HG03025 (cell line): Measurements from ENCODE around the gene SAXO2.
"Not testable (repeated sequence)": the region's sequence is repeated elsewhere in the genome, so short reads cannot be mapped to it uniquely, and the experiment has no call there.

Source experiments
- ATAC-seq: cut with Tn5 transposase; IDR thresholded peaks from one replicate; pipeline ENCODE4 v1.9.1; 2021; ENCODE audit warnings: mild to moderate bottlenecking, moderate library complexity; ENCODE audit not compliant: unreplicated experiment, low FRiP score

Gene SAXO2

GRCh38 chr15:82332711-82333602, 70.3 kb downstream of the SAXO2 start:
- ATAC-seq = not testable (repeated sequence)

DNA sequence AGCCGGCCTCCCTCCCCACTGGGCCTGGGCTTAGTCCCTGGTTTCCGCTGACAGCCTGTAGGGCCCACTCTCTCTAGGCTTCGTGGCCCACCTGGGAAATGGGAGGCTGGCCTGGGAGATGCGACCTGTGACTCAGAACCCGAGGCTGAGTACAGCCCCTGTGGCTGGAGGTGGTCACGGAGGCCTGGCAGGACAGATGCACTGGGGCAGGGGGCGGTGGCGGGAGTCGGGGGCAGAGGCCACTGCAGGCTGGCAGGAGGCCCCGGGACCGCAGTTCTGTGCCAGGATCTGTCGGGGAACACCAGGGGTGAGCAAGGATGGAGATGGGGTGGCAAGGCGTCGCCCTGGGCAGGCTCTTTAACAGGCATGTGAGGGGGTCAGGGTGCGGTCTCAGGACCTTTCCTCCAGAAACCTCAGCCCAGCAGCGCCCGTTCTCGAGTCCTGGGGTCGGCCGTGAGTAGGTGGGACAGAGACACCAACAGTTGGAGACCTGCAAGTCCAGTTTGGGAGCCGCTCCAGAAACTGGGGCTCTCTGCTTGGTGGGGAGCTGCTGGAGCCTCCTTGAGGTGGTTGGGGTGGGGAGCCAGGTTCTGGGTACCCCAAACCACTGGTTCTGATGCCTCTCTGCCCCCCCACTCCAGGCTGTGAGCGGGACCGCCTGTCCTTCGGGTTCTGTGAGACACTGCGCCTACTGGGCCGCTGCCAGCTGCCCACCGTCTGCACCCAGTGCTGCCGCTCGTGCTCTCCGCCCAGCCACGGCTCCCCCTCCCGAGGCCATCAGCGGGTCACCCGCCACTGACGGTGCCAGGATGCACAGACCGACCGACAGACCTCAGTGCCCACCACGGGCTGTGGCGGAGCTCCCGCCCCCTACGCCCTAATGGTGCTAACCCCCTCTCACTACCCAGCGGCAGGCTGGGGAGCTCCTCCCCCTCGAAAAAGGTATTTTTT, 71.3 kb downstream of the SAXO2 start:
- ATAC-seq = not testable (repeated sequence)
